GM23338 (cell line): ENCODE data around the gene ARHGEF10L. TPM values are rescaled to one million over a fixed set of nuclear protein-coding genes. Genes with fewer than 3 reads are reported as not detected.

Experiments used
- ATAC-seq: fragments of 200-7000 bp; cut with Tn5 transposase; 3 replicates; pipeline ENCODE4 v1.9.1; 2020
- DNase-seq: peaks from one replicate; pipeline ENCODE4 v3.0.0-alpha.2; 2015; ENCODE audit warnings: low spot score
- H2AFZ ChIP-seq: fragments of 200-600 bp; sonication (generic); 2 replicates; pipeline ENCODE4 v1.8.0; 2016; ENCODE audit warnings: antibody characterized with exemption, mild to moderate bottlenecking, moderate library complexity
- H3F3A ChIP-seq: fragments of 200-600 bp; sonication (generic); replicated peaks from 2 replicates; pipeline ENCODE4 v1.8.0; 2017; ENCODE audit warnings: antibody characterized with exemption, mixed run types, low read depth
- H3K27ac ChIP-seq: fragments of 200-600 bp; sonication (generic); 2 replicates; pipeline ENCODE4 v1.6.1; 2016; ENCODE audit warnings: low read depth
- H3K27me3 ChIP-seq: fragments of 200-600 bp; sonication (generic); 2 replicates; pipeline ENCODE4 v1.8.0; 2016; ENCODE audit warnings: mild to moderate bottlenecking, mixed run types, moderate library complexity; ENCODE audit not compliant: insufficient read depth
- H3K36me3 ChIP-seq: fragments of 200-600 bp; sonication (generic); 2 replicates; pipeline ENCODE4 v1.8.0; 2016; ENCODE audit warnings: mild to moderate bottlenecking; ENCODE audit not compliant: insufficient read depth
- H3K4me1 ChIP-seq: fragments of 200-600 bp; sonication (generic); 2 replicates; pipeline ENCODE4 v1.8.0; 2016; ENCODE audit warnings: mild to moderate bottlenecking, moderate library complexity; ENCODE audit not compliant: insufficient read depth
- H3K4me2 ChIP-seq: fragments of 200-600 bp; sonication (generic); 2 replicates; pipeline ENCODE4 v1.7.1; 2017; ENCODE audit warnings: mixed run types
- H3K4me3 ChIP-seq: fragments of 200-600 bp; sonication (generic); 2 replicates; pipeline ENCODE4 v1.6.1; 2016; ENCODE audit warnings: mixed run types
- H3K79me2 ChIP-seq: fragments of 200-600 bp; sonication (generic); replicated peaks from 2 replicates; pipeline ENCODE4 v1.8.0; 2017; ENCODE audit warnings: mild to moderate bottlenecking; ENCODE audit not compliant: insufficient read depth
- H3K9me2 ChIP-seq: fragments of 200-600 bp; sonication (generic); 2 replicates; pipeline ENCODE4 v1.8.0; 2017; ENCODE audit not compliant: insufficient read depth
- H4K20me1 ChIP-seq: fragments of 200-600 bp; sonication (generic); replicated peaks from 2 replicates; pipeline ENCODE4 v1.8.0; 2017; ENCODE audit warnings: mild to moderate bottlenecking; ENCODE audit not compliant: insufficient read depth
- H3K27ac Mint-ChIP-seq: 2 replicates; pipeline ENCODE4 v1.8.0; 2020; ENCODE audit warnings: inconsistent platforms, mild to moderate bottlenecking, moderate library complexity, mixed read lengths
- H3K27me3 Mint-ChIP-seq: 3 replicates; pipeline ENCODE4 v1.8.0; 2022; ENCODE audit warnings: low read depth, mild to moderate bottlenecking, moderate library complexity, mixed read lengths, inconsistent platforms; ENCODE audit not compliant: insufficient read depth, poor library complexity
- H3K36me3 Mint-ChIP-seq: 3 replicates; pipeline ENCODE4 v1.8.0; 2021; ENCODE audit warnings: low read depth, mild to moderate bottlenecking, inconsistent platforms, moderate library complexity, mixed read lengths
- H3K4me1 Mint-ChIP-seq: 3 replicates; pipeline ENCODE4 v1.8.0; 2020; ENCODE audit warnings: mild to moderate bottlenecking, inconsistent platforms, mixed read lengths
- H3K4me3 Mint-ChIP-seq: 3 replicates; pipeline ENCODE4 v1.8.0; 2021; ENCODE audit warnings: moderate library complexity, mild to moderate bottlenecking, inconsistent platforms, mixed read lengths
- H3K9me3 Mint-ChIP-seq: 3 replicates; pipeline ENCODE4 v1.8.0; 2020; ENCODE audit warnings: moderate library complexity, mild to moderate bottlenecking, inconsistent platforms, mixed read lengths
- CREB1 ChIP-seq: fragments of 250-450 bp; sonication (Bioruptor Pico); IDR thresholded peaks from 2 replicates; pipeline ENCODE4 v1.5.0; 2020; ENCODE audit warnings: low read depth, mild to moderate bottlenecking, moderate library complexity
- EZH2 ChIP-seq: fragments of 200-600 bp; sonication (generic); IDR thresholded peaks from one replicate; pipeline ENCODE4 v1.8.0; 2017; ENCODE audit warnings: antibody characterized with exemption, mild to moderate bottlenecking, low read depth; ENCODE audit not compliant: unreplicated experiment
- JUNB ChIP-seq: IDR thresholded peaks from one replicate; pipeline ENCODE4 v1.6.1; 2016; ENCODE audit warnings: antibody characterized with exemption; ENCODE audit not compliant: unreplicated experiment
- NANOG ChIP-seq: IDR thresholded peaks from 2 replicates; pipeline ENCODE4 v1.6.1; 2016; ENCODE audit warnings: antibody characterized with exemption, borderline replicate concordance
- POLR2AphosphoS5 ChIP-seq: IDR thresholded peaks from 2 replicates; pipeline ENCODE4 v1.6.1; 2016; ENCODE audit warnings: antibody characterized with exemption, low read depth
- STAT1 ChIP-seq: IDR thresholded peaks from one replicate; pipeline ENCODE4 v1.6.1; 2016; ENCODE audit warnings: antibody characterized with exemption; ENCODE audit not compliant: unreplicated experiment
- ZNF114 ChIP-seq: fragments of 250-450 bp; sonication (Bioruptor Pico); IDR thresholded peaks from 2 replicates; pipeline ENCODE4 v1.5.0; 2020; ENCODE audit warnings: mild to moderate bottlenecking, moderate library complexity
- ZNF331 ChIP-seq: fragments of 250-450 bp; sonication (Bioruptor Pico); IDR thresholded peaks from 2 replicates; pipeline ENCODE4 v1.5.0; 2020; ENCODE audit warnings: low read depth, mild to moderate bottlenecking, moderate library complexity
- polyA plus RNA-seq: library from polyadenylated mRNA; unstranded; fragments of >200 nt; fragmentation: Nextera tagmentation; extraction: Ambion mirVana; gene quantifications from 2 replicates; pipeline ENCODE4 v1.2.1, GENCODE V29; 2016
- total RNA-seq: library from RNA; depleted of rRNA; stranded (reverse); fragments of >200 nt; shearing (Covaris generic); gene quantifications from 2 replicates; pipeline ENCODE4 v1.2.3, GENCODE V29; 2014
- TF ChIP-seq, protein P1 (sequence below): IDR thresholded peaks from one replicate; pipeline ENCODE4 v1.6.1; 2018; ENCODE audit warnings: antibody characterized with exemption; ENCODE audit not compliant: unreplicated experiment
- TF ChIP-seq, protein P2 (sequence below), 2 experiments: fragments of 200-600 bp in 1 of 2; sonication (generic) in 1 of 2; conservative IDR thresholded peaks; 2 replicates each; pipeline versions ENCODE4 v1.5.1 to v1.6.1; 2016 to 2017; ENCODE audit warnings: antibody characterized with exemption in 2 of 2, low read depth in 2 of 2, mild to moderate bottlenecking in 2 of 2, moderate library complexity in 1 of 2
- TF ChIP-seq, protein P3 (sequence below): IDR thresholded peaks from 2 replicates; pipeline ENCODE4 v1.6.1; 2016; ENCODE audit warnings: antibody characterized with exemption

The ARHGEF10L gene
- total and polyA plus RNA-seq, 2 experiments from 2014 or later: 12.1 to 46.8 TPM

DNA sequence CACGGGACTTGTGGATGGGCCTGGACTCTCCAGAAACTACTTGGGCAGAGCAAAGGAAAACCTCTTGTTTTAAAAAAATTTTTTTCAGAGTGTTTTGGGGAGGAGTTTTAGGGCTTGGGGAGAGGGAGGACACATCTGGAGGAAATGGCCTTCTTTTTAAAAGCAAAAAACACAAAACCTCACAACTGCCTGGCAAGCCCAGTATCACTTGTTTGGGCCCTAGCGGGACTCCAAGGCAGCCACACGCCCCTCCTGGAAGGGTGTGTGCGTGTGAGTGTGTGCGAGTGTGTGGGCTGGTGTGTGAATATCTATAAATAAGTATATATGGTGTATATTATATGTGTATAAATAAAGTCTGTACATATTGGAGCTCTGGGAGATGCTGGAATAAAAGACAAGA lies 158.0 kb downstream of the ARHGEF10L start (continued):
- TF ChIP-seq EZH2: no peak
- TF ChIP-seq, protein P1, sequence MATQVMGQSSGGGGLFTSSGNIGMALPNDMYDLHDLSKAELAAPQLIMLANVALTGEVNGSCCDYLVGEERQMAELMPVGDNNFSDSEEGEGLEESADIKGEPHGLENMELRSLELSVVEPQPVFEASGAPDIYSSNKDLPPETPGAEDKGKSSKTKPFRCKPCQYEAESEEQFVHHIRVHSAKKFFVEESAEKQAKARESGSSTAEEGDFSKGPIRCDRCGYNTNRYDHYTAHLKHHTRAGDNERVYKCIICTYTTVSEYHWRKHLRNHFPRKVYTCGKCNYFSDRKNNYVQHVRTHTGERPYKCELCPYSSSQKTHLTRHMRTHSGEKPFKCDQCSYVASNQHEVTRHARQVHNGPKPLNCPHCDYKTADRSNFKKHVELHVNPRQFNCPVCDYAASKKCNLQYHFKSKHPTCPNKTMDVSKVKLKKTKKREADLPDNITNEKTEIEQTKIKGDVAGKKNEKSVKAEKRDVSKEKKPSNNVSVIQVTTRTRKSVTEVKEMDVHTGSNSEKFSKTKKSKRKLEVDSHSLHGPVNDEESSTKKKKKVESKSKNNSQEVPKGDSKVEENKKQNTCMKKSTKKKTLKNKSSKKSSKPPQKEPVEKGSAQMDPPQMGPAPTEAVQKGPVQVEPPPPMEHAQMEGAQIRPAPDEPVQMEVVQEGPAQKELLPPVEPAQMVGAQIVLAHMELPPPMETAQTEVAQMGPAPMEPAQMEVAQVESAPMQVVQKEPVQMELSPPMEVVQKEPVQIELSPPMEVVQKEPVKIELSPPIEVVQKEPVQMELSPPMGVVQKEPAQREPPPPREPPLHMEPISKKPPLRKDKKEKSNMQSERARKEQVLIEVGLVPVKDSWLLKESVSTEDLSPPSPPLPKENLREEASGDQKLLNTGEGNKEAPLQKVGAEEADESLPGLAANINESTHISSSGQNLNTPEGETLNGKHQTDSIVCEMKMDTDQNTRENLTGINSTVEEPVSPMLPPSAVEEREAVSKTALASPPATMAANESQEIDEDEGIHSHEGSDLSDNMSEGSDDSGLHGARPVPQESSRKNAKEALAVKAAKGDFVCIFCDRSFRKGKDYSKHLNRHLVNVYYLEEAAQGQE: no peak

DNA sequence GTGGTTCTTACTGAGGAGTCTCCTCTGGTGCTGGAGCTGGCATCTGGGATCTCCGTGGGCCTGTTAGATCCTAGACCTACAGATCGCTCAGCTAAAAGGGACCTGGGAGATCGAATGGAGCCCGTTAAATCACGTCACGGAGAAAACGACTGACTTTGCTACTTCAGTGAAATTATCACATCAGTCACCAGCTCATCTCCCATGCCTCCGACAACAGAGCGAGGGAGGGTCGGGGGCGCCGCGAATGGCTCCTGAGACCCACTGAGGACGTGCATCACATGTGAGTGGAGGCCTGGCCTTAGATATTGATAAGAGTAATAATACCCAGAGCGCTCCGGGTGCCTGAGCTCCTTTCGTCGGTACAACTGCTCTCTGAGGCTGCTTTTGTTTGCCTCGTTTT lies 160.1 kb downstream of the ARHGEF10L start:
- Histone ChIP-seq H2AFZ (no peak overlapping the region), H3K4me1 (peaks cover 6% of the 10 kb centered on the region; the same call in 1 of the 2 replicates), H3K4me3 (no peak overlapping the region), H3K79me2 (no peaks in the 10 kb centered on the region), H4K20me1 (no peaks in the 10 kb centered on the region), H3K27me3 (no peaks in the 10 kb centered on the region), H3K9me2 (no peaks in the 10 kb centered on the region), H3K36me3 (peaks cover 3% of the 10 kb centered on the region; the same call in 1 of the 2 replicates), H3K4me2 (no peak overlapping the region), H3K27ac (no peak overlapping the region), H3F3A (no peaks in the 10 kb centered on the region)
- Mint-ChIP-seq H3K9me3 (no peaks in the 10 kb centered on the region), H3K27me3 (peaks cover 9% of the 10 kb centered on the region), H3K27ac (no peak overlapping the region), H3K4me1 (peaks cover 25% of the 10 kb centered on the region), H3K4me3 (no peak overlapping the region), H3K36me3 (peaks cover 3% of the 10 kb centered on the region; the same call in 1 of the 3 replicates)
- ATAC-seq (no peak), DNase-seq (no peak)
- no peak for TF ChIP-seq EZH2
- no peak for TF ChIP-seq ZNF114
- TF ChIP-seq, protein P2, sequence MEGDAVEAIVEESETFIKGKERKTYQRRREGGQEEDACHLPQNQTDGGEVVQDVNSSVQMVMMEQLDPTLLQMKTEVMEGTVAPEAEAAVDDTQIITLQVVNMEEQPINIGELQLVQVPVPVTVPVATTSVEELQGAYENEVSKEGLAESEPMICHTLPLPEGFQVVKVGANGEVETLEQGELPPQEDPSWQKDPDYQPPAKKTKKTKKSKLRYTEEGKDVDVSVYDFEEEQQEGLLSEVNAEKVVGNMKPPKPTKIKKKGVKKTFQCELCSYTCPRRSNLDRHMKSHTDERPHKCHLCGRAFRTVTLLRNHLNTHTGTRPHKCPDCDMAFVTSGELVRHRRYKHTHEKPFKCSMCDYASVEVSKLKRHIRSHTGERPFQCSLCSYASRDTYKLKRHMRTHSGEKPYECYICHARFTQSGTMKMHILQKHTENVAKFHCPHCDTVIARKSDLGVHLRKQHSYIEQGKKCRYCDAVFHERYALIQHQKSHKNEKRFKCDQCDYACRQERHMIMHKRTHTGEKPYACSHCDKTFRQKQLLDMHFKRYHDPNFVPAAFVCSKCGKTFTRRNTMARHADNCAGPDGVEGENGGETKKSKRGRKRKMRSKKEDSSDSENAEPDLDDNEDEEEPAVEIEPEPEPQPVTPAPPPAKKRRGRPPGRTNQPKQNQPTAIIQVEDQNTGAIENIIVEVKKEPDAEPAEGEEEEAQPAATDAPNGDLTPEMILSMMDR (conservative IDR thresholded peaks at IDR 0.05; ENCODE audit: low read depth in 2 of 2): no peak
- TF ChIP-seq, protein P3, sequence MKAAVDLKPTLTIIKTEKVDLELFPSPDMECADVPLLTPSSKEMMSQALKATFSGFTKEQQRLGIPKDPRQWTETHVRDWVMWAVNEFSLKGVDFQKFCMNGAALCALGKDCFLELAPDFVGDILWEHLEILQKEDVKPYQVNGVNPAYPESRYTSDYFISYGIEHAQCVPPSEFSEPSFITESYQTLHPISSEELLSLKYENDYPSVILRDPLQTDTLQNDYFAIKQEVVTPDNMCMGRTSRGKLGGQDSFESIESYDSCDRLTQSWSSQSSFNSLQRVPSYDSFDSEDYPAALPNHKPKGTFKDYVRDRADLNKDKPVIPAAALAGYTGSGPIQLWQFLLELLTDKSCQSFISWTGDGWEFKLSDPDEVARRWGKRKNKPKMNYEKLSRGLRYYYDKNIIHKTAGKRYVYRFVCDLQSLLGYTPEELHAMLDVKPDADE: no peak
- no peak for TF ChIP-seq POLR2AphosphoS5
- TF ChIP-seq, protein P1: no peak
- TF ChIP-seq CREB1 (CRISPR knock-in tag): no peak
- TF ChIP-seq STAT1: no peak
- no peak for TF ChIP-seq NANOG
- TF ChIP-seq JUNB: no peak
- TF ChIP-seq ZNF331 (CRISPR knock-in tag): no peak
